Measurements from ENCODE around the gene HYOU1.

The HYOU1 gene

GRCh38 chr11:119025978-119026766, 30.8 kb downstream of the HYOU1 start:
- ATAC-seq = no peak
- TF ChIP-seq BACH2 (CRISPR knock-in tag; IDR thresholded peaks at IDR 0.05; ENCODE audit: borderline replicate concordance) (no peak), TSHZ2 (CRISPR knock-in tag; IDR thresholded peaks at IDR 0.05) (no peak), CSRNP3 (CRISPR knock-in tag; IDR thresholded peaks at IDR 0.05) (no peak), CSDC2 (CRISPR knock-in tag; IDR thresholded peaks at IDR 0.05) (no peak), PATZ1 (CRISPR knock-in tag; IDR thresholded peaks at IDR 0.05; ENCODE audit: borderline replicate concordance) (no peak), ZNF8 (CRISPR knock-in tag; IDR thresholded peaks at IDR 0.05) (no peak), PPARA (CRISPR knock-in tag; IDR thresholded peaks at IDR 0.05; ENCODE audit: borderline replicate concordance) (no peak), GLIS3 (CRISPR knock-in tag; IDR thresholded peaks at IDR 0.05) (no peak), ESRRG (CRISPR knock-in tag; IDR thresholded peaks at IDR 0.05) (no peak), RARB (CRISPR knock-in tag; IDR thresholded peaks at IDR 0.05) (no peak), SNAI2 (CRISPR knock-in tag; IDR thresholded peaks at IDR 0.05) (no peak), TOX (CRISPR knock-in tag; IDR thresholded peaks at IDR 0.05; ENCODE audit: borderline replicate concordance) (no peak)

- no peak for ATAC-seq
- TF ChIP-seq ZNF565 (CRISPR knock-in tag; conservative IDR thresholded peaks at IDR 0.05; ENCODE audit: low read depth) (no peak), OSR1 (CRISPR knock-in tag; IDR thresholded peaks at IDR 0.05) (no peak), ARNTL (CRISPR knock-in tag; IDR thresholded peaks at IDR 0.05; ENCODE audit: borderline replicate concordance, low read depth) (no peak), TOX (CRISPR knock-in tag; IDR thresholded peaks at IDR 0.05; ENCODE audit: borderline replicate concordance) (no peak), CSDC2 (CRISPR knock-in tag; IDR thresholded peaks at IDR 0.05) (no peak), ZNF70 (CRISPR knock-in tag; IDR thresholded peaks at IDR 0.05) (no peak), ZC3H10 (CRISPR knock-in tag; IDR thresholded peaks at IDR 0.05) (no peak), SNAI2 (CRISPR knock-in tag; IDR thresholded peaks at IDR 0.05) (no peak), GLIS3 (CRISPR knock-in tag; IDR thresholded peaks at IDR 0.05) (no peak), PPARA (CRISPR knock-in tag; IDR thresholded peaks at IDR 0.05; ENCODE audit: borderline replicate concordance) (no peak), CSRNP3 (CRISPR knock-in tag; IDR thresholded peaks at IDR 0.05) (no peak), ZFP3 (CRISPR knock-in tag; IDR thresholded peaks at IDR 0.05) (no peak), POU6F1 (CRISPR knock-in tag; IDR thresholded peaks at IDR 0.05; ENCODE audit: borderline replicate concordance, low read depth) (no peak), ISL1 (CRISPR knock-in tag; IDR thresholded peaks at IDR 0.05) (no peak), ZNF8 (CRISPR knock-in tag; IDR thresholded peaks at IDR 0.05) (no peak), ESRRG (CRISPR knock-in tag; IDR thresholded peaks at IDR 0.05) (no peak), BACH2 (CRISPR knock-in tag; IDR thresholded peaks at IDR 0.05; ENCODE audit: borderline replicate concordance) (no peak), TCF4 (CRISPR knock-in tag; IDR thresholded peaks at IDR 0.05; ENCODE audit: borderline replicate concordance) (no peak), PATZ1 (CRISPR knock-in tag; IDR thresholded peaks at IDR 0.05; ENCODE audit: borderline replicate concordance) (no peak), TSHZ2 (CRISPR knock-in tag; IDR thresholded peaks at IDR 0.05) (no peak)
Measured at GRCh38 chr11:119025541-119025940, 31.5 kb downstream of the HYOU1 start.

Data from SK-N-SH treated with all-trans-retinoic acid at 6 μM for 48 hours (cell line).